ENCODE data around the gene SATB2. TPM values are rescaled to one million over a fixed set of nuclear protein-coding genes. Genes with fewer than 3 reads are reported as not detected.
A peak's percentile ranks its signal among the peaks of the same experiment; 100 is the strongest.

Gene SATB2
- total and polyA plus RNA-seq, 2 donors (not counting 1 experiment from before 2014, with no cell fraction given): 3.8 to 28.1 TPM

GRCh38 chr2:199439542-199439941, 18.2 kb downstream of the SATB2 start:
- Histone ChIP-seq H3K27ac (ENCODE audit: insufficient read depth, low read length) (no peak overlapping the region), H4K20me1 (ENCODE audit: control insufficient read depth, extremely low read depth, insufficient read depth, low read length) (no peaks in the 10 kb centered on the region), H2AFZ (ENCODE audit: low read length) (no peak overlapping the region), H3K9me3 (ENCODE audit: control insufficient read depth, insufficient read depth, low read depth, low read length) (no peaks in the 10 kb centered on the region), H3K27me3 (ENCODE audit: control insufficient read depth, insufficient read depth, low read length) (no peaks in the 10 kb centered on the region), H3K79me2 (ENCODE audit: control insufficient read depth, insufficient read depth, low read length) (no peaks in the 10 kb centered on the region), H3K9ac (ENCODE audit: insufficient read depth, low read length) (no peak overlapping the region), H3K4me3 (replicated peaks in 1 of 4; ENCODE audit: control extremely low read depth in 1 of 4, insufficient read depth in 1 of 4, low read depth in 3 of 4, low read length in 4 of 4) (no peak overlapping the region), H3K36me3 (ENCODE audit: control insufficient read depth, insufficient read depth, low read length) (no peaks in the 10 kb centered on the region), H3K4me2 (ENCODE audit: extremely low read depth, insufficient read depth, low read length) (no peak overlapping the region), H3K4me1 (ENCODE audit: control insufficient read depth, extremely low read depth, insufficient read depth, low read length) (no peaks in the 10 kb centered on the region)
- TF ChIP-seq CTCF (conservative IDR thresholded peaks at IDR 0.05 in 1 of 2, IDR thresholded peaks at IDR 0.05 in 1 of 2; ENCODE audit: low read depth in 1 of 2, low read length in 2 of 2) (no peak), EZH2 (IDR thresholded peaks at IDR 0.05; ENCODE audit: low read length, missing control alignments) (no peak)
- peak in 1 of 2 donors; percentile 51 for DNase-seq (ENCODE audit: low read depth in 2 of 2)

GRCh38 chr2:199439066-199439465, 18.7 kb downstream of the SATB2 start:
- H3K79me2 ChIP-seq (ENCODE audit: control insufficient read depth, insufficient read depth, low read length): no peaks in the 10 kb centered on the region
- H3K4me3 ChIP-seq (replicated peaks in 1 of 4; ENCODE audit: control extremely low read depth in 1 of 4, insufficient read depth in 1 of 4, low read depth in 3 of 4, low read length in 4 of 4): no peak overlapping the region
- no peak for DNase-seq (ENCODE audit: low read depth in 2 of 2)
- no peak overlapping the region for H3K27ac ChIP-seq (ENCODE audit: insufficient read depth, low read length)
- no peak overlapping the region for H3K9ac ChIP-seq (ENCODE audit: insufficient read depth, low read length)
- H2AFZ ChIP-seq (ENCODE audit: low read length): no peak overlapping the region
- no peaks in the 10 kb centered on the region for H3K27me3 ChIP-seq (ENCODE audit: control insufficient read depth, insufficient read depth, low read length)
- H3K36me3 ChIP-seq (ENCODE audit: control insufficient read depth, insufficient read depth, low read length): no peaks in the 10 kb centered on the region
- no peaks in the 10 kb centered on the region for H4K20me1 ChIP-seq (ENCODE audit: control insufficient read depth, extremely low read depth, insufficient read depth, low read length)
- TF ChIP-seq CTCF (conservative IDR thresholded peaks at IDR 0.05 in 1 of 2, IDR thresholded peaks at IDR 0.05 in 1 of 2; ENCODE audit: low read depth in 1 of 2, low read length in 2 of 2) (no peak), EZH2 (IDR thresholded peaks at IDR 0.05; ENCODE audit: low read length, missing control alignments) (no peak)
- H3K4me1 ChIP-seq (ENCODE audit: control insufficient read depth, extremely low read depth, insufficient read depth, low read length): no peaks in the 10 kb centered on the region
- H3K9me3 ChIP-seq (ENCODE audit: control insufficient read depth, insufficient read depth, low read depth, low read length): no peaks in the 10 kb centered on the region
- H3K4me2 ChIP-seq (ENCODE audit: extremely low read depth, insufficient read depth, low read length): no peak overlapping the region

GRCh38 chr2:199434555-199434954, 23.2 kb downstream of the SATB2 start:
- no peak overlapping the region for H3K27ac ChIP-seq (ENCODE audit: insufficient read depth, low read length)

More at GRCh38 chr2:199434555-199434954, 23.2 kb downstream of the SATB2 start:
- TF ChIP-seq CTCF (conservative IDR thresholded peaks at IDR 0.05 in 1 of 2, IDR thresholded peaks at IDR 0.05 in 1 of 2; ENCODE audit: low read depth in 1 of 2, low read length in 2 of 2): no peak
- TF ChIP-seq EZH2 (IDR thresholded peaks at IDR 0.05; ENCODE audit: low read length, missing control alignments): no peak
- Histone ChIP-seq H3K27me3 (ENCODE audit: control insufficient read depth, insufficient read depth, low read length) (no peaks in the 10 kb centered on the region), H3K9ac (ENCODE audit: insufficient read depth, low read length) (no peak overlapping the region), H3K9me3 (ENCODE audit: control insufficient read depth, insufficient read depth, low read depth, low read length) (no peaks in the 10 kb centered on the region), H3K4me1 (ENCODE audit: control insufficient read depth, extremely low read depth, insufficient read depth, low read length) (no peaks in the 10 kb centered on the region), H4K20me1 (ENCODE audit: control insufficient read depth, extremely low read depth, insufficient read depth, low read length) (no peaks in the 10 kb centered on the region), H3K4me3 (replicated peaks in 1 of 4; ENCODE audit: control extremely low read depth in 1 of 4, insufficient read depth in 1 of 4, low read depth in 3 of 4, low read length in 4 of 4) (no peak overlapping the region), H3K79me2 (ENCODE audit: control insufficient read depth, insufficient read depth, low read length) (no peaks in the 10 kb centered on the region), H3K36me3 (ENCODE audit: control insufficient read depth, insufficient read depth, low read length) (peaks cover 2% of the 10 kb centered on the region), H2AFZ (ENCODE audit: low read length) (no peak overlapping the region), H3K4me2 (ENCODE audit: extremely low read depth, insufficient read depth, low read length) (no peak overlapping the region)
- DNase-seq (ENCODE audit: low read depth in 2 of 2): no peak

Data from fibroblast of lung (primary cell).